AG10803 (cell line): ENCODE data around the gene POFUT1.
A peak's percentile ranks its signal among the peaks of the same experiment; 100 is the strongest.
"Not testable (repeated sequence)": the region's sequence is repeated elsewhere in the genome, so short reads cannot be mapped to it uniquely, and the experiment has no call there.

Experiments used
- DNase-seq: peaks from one replicate; pipeline ENCODE4 v3.0.0; 2010; ENCODE audit warnings: low read depth
- H3K4me3 ChIP-seq: 2 replicates; pipeline ENCODE4 v1.5.1; 2011; ENCODE audit warnings: mild to moderate bottlenecking, low read length, control low read depth
- TF ChIP-seq, protein P1 (sequence below): conservative IDR thresholded peaks from 2 replicates; pipeline ENCODE4 v1.5.1; 2011; ENCODE audit warnings: mild to moderate bottlenecking, low read length, control low read depth, inconsistent platforms

Gene POFUT1

DNA sequence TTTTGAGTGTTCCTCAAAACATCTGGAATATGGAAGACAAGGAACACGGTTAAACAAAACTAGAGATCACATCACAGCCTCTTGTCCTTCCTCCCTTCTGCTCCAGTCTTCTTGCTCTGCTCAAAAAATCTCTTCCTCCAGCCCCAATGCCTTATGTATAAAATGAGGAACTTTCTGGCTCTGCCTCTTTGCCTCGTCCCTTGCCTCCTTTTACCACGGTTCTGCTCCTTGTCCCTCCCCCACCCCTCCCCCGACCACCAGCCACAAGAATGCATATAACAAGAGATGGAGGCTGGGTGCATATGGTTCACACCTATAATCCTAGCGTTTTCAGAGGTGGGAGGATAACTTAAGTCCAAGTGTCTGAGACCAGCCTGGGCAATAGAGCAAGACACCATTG, 43.7 kb upstream of the POFUT1 start:
- TF ChIP-seq, protein P1, sequence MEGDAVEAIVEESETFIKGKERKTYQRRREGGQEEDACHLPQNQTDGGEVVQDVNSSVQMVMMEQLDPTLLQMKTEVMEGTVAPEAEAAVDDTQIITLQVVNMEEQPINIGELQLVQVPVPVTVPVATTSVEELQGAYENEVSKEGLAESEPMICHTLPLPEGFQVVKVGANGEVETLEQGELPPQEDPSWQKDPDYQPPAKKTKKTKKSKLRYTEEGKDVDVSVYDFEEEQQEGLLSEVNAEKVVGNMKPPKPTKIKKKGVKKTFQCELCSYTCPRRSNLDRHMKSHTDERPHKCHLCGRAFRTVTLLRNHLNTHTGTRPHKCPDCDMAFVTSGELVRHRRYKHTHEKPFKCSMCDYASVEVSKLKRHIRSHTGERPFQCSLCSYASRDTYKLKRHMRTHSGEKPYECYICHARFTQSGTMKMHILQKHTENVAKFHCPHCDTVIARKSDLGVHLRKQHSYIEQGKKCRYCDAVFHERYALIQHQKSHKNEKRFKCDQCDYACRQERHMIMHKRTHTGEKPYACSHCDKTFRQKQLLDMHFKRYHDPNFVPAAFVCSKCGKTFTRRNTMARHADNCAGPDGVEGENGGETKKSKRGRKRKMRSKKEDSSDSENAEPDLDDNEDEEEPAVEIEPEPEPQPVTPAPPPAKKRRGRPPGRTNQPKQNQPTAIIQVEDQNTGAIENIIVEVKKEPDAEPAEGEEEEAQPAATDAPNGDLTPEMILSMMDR: no peak
- DNase-seq: no peak
- H3K4me3 ChIP-seq: no peak overlapping the region

DNA sequence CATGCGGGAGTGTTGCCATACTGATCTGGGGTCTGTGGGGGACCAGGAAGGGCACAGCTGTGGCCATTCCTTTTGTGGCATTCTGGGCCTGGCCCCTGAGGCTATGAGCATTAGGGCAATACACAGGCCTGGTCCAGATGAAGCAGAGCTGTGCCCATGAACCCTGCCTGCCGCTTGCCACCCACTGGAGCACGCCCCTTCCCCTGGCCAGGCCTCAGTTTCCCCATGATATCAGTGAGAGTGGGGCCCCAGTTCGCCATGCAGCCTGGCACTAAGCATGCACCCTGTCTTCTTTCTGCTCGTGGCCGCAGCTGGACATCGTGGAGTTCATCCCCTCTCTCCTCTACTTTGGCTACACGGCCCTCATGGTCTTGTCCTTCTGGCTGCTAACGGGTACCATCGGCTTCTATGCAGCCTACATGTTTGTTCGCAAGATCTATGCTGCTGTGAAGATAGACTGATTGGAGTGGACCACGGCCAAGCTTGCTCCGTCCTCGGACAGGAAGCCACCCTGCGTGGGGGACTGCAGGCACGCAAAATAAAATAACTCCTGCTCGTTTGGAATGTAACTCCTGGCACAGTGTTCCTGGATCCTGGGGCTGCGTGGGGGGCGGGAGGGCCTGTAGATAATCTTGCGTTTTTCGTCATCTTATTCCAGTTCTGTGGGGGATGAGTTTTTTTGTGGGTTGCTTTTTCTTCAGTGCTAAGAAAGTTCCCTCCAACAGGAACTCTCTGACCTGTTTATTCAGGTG, 42.5 kb upstream of the POFUT1 start:
- TF ChIP-seq, protein P1: no peak
- no peak overlapping the region for H3K4me3 ChIP-seq
- no peak for DNase-seq

DNA sequence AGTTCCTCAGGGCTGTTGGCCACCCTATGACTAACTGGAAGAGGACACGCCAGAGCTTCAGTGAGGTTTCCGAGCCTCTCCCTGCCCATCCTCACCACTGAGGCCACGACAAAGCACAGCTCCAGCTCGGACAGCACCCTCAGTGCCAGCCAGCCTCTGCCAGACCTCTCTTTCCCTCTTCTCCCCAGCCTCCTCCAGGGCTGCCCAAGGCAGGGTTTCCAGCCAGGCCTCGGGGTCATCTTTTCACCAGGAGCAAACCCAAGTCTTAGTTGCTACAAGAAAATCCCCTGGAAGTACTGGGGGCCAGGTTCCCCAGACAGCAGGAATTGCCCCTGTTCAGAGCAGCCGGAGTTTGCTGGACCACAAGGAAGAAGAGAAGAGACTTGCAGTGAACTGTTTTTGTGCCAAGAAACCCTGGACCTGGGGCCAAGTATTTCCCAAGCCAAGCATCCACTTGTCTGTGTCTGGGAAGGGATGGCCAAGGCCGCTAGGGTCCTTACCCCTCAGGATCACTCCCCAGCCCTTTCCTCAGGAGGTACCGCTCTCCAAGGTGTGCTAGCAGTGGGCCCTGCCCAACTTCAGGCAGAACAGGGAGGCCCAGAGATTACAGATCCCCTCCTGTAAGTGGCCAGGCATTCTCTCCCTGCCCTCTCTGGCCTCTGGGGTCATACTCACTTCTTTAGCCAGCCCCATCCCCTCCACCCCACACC, 41.7 kb upstream of the POFUT1 start:
- TF ChIP-seq, protein P1: no peak
- DNase-seq: no peak
- H3K4me3 ChIP-seq: no peak overlapping the region

DNA sequence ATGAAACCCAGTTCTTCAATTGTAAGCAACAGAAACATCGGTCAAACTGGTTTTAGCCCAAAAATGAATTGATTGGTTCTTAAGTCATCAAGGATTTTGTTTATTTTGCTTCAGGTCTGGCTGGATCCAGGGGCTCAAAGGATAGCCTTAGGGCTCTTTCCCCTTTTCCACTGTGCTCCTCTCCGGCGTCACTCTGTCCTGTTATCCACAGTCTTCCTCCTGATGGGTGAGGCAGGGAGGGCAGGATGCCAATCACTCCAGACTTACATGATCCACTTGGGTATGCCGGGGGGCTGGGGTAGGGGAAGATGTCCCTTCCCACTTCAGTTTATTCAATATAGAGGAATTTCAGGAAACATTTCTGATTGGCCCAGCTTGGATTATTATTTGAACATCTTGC, 40.1 kb upstream of the POFUT1 start:
- TF ChIP-seq, protein P1: no peak
- H3K4me3 ChIP-seq: no peak overlapping the region
- DNase-seq: no peak

DNA sequence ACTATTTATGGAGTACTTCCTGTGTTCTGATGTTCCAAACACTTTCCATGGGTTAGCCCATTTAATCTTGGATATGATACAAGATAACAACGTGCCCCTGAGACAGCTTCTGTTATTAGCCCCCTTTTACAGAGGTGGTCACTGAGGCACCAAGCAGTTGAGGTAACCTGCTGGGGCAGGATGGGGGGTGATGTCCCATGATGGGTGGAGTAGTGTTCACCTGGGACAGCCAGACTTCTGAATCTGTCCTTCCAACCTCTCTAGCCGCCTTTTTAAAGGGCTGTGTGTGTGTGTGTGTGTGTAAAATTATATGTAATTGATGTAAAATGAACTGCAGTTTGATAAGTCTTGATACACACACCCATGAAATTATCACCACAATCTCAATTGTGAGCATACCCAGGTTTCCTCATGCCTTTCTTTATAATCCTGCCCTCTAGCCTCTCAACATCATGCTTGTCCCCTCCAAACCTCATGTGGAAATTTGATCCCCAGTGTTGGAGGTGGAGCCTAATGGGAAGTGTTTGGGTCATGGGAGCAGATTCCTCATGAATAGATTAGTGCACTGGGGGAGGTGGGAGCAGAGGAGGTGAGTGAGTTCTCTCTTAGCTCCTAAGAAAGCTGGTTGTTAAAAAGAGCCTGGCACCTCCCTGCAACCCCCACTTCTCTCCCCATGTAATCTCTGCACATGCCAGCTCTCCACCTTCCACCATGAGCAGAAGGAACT, 39.3 kb upstream of the POFUT1 start:
- TF ChIP-seq, protein P1: no peak
- DNase-seq: peak; percentile 9
- no peak overlapping the region for H3K4me3 ChIP-seq

DNA sequence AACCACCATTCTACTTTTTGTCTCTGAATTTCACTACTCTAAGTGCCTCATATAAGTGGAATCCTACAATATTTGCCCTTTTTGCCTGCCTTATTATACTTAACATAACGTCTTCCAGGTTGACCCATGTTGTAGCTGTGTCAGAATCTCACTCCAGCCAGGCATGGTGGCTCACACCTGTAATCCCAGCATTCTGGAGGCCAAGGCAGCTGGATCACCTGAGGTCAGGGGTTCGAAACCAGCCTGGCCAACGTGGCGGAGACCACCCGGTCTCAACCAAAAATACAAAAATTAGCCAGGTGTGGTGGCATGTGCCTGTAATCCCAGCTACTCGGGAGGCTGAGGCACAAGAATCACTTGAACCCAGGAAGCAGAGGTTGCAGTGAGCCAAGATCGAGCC, 30.0 kb upstream of the POFUT1 start:
- H3K4me3 ChIP-seq, DNase-seq: not testable (repeated sequence)

DNA sequence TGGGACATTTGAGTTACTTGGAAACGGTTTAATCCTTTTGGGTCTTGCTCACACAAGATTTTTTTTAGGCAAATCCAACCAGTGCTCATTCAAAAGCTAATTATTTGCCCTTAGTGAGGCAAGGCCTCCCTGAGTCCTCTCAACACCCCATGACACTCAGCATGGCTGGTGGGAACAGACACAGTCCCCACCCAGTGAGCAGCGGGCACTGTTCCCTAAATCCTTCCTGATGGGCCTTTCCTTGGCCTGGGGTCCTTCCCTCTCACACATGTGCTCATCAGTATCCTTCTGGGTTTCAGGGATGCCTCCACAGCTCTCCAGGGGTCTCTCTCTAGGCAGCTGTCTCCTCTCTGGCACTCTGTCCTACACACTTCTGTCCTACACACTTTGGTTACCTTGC, 28.2 kb upstream of the POFUT1 start:
- TF ChIP-seq, protein P1: no peak
- no peak for DNase-seq

More for the DNA sequence above, 28.2 kb upstream of the POFUT1 start:
- no peak overlapping the region for H3K4me3 ChIP-seq
